ENCODE data around the gene CADPS2. TPM values are rescaled to one million over a fixed set of nuclear protein-coding genes. Genes with fewer than 3 reads are reported as not detected.

The CADPS2 gene
- total RNA-seq, 1 donor = 27.2 TPM

GRCh38 chr7:122561326-122561725 lies 324.9 kb downstream of the CADPS2 start:
- H3K4me3 ChIP-seq (ENCODE audit: low read depth, low read length) = no peak overlapping the region
- no peak for TF ChIP-seq CTCF (IDR thresholded peaks at IDR 0.05; ENCODE audit: insufficient read depth, low read depth, low read length)
- DNase-seq (ENCODE audit: low read depth) = no peak

GRCh38 chr7:122556873-122557542 lies 329.3 kb downstream of the CADPS2 start:
- H3K4me3 ChIP-seq (ENCODE audit: low read depth, low read length) = no peak overlapping the region
- no peak for DNase-seq (ENCODE audit: low read depth)
- TF ChIP-seq CTCF (IDR thresholded peaks at IDR 0.05; ENCODE audit: insufficient read depth, low read depth, low read length) = no peak

GRCh38 chr7:122556219-122556618 lies 330.0 kb downstream of the CADPS2 start:
- no peak overlapping the region for H3K4me3 ChIP-seq (ENCODE audit: low read depth, low read length)
- DNase-seq (ENCODE audit: low read depth) = no peak
- no peak for TF ChIP-seq CTCF (IDR thresholded peaks at IDR 0.05; ENCODE audit: insufficient read depth, low read depth, low read length)

- no peak for TF ChIP-seq CTCF (IDR thresholded peaks at IDR 0.05; ENCODE audit: insufficient read depth, low read depth, low read length)
- DNase-seq (ENCODE audit: low read depth) = no peak
- H3K4me3 ChIP-seq (ENCODE audit: low read depth, low read length) = no peak overlapping the region
Measured at GRCh38 chr7:122553761-122554160, 332.5 kb downstream of the CADPS2 start.

GRCh38 chr7:122552769-122553168 lies 333.5 kb downstream of the CADPS2 start:
- no peak for TF ChIP-seq CTCF (IDR thresholded peaks at IDR 0.05; ENCODE audit: insufficient read depth, low read depth, low read length)
- no peak overlapping the region for H3K4me3 ChIP-seq (ENCODE audit: low read depth, low read length)
- DNase-seq (ENCODE audit: low read depth) = no peak

- peak; percentile 8 for DNase-seq (ENCODE audit: low read depth)
- peak; percentile 20 for TF ChIP-seq CTCF (IDR thresholded peaks at IDR 0.05; ENCODE audit: insufficient read depth, low read depth, low read length)
- no peak overlapping the region for H3K4me3 ChIP-seq (ENCODE audit: low read depth, low read length)
Measured at GRCh38 chr7:122550545-122550944, 335.7 kb downstream of the CADPS2 start.

- no peak overlapping the region for H3K4me3 ChIP-seq (ENCODE audit: low read depth, low read length)
- no peak for DNase-seq (ENCODE audit: low read depth)
- TF ChIP-seq CTCF (IDR thresholded peaks at IDR 0.05; ENCODE audit: insufficient read depth, low read depth, low read length) = no peak
Measured at GRCh38 chr7:122549578-122549977, 336.7 kb downstream of the CADPS2 start.
